Stimulated activated CD4-positive, alpha-beta T cell treated with anti-CD3 and anti-CD28 coated beads, Interleukin-1b, Interleukin-23, amount 100 ng/mL, for 24 hours (primary cell): ENCODE data around the gene PPARD.
"Not testable (repeated sequence)": the region's sequence is repeated elsewhere in the genome, so short reads cannot be mapped to it uniquely, and the experiment has no call there.

Experiments
- DNase-seq, 4 experiments: peaks; one replicate each; pipeline ENCODE4 v3.0.0-alpha.2; 2020; ENCODE audit warnings: low read depth in 4 of 4, low spot score in 1 of 4

Gene PPARD

GRCh38 chr6:35342258-35343091, at the start of gene PPARD:
Gene PPARD, plus strand, starts transcription at chr6:35342558. Its CDS starts 68,530 bp downstream, at chr6:35411088.
- peak; percentile 96 to 98 (median 96) for DNase-seq

DNA sequence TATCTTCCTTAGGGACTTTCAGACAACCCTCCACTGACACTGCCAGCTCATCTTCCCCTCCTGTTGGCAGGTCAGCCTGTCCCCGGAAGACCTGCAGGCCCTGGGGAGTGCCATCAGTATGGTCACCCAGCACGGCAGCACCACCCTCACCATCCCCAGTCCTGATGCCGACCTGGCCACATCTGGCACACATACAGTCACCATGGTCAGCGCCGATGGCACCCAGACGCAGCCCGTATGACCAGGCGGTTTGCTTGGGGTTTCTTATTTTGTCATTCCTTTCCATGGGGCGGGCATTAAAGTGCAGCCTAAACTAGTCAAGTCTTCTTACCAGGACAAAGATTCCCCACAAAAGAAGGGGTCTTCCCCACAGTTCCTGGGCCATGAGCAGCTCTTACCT, 48.7 kb upstream of the PPARD start:
- no peak for DNase-seq

GRCh38 chr6:35294308-35294945, 47.9 kb upstream of the PPARD start:
- peak in 1 of 4 experiments; percentile 31 for DNase-seq

GRCh38 chr6:35295036-35295435, 47.3 kb upstream of the PPARD start:
- no peak for DNase-seq

- no peak for DNase-seq
These were observed 46.6 kb upstream of the PPARD start for GRCh38 chr6:35295521-35296315.

DNA sequence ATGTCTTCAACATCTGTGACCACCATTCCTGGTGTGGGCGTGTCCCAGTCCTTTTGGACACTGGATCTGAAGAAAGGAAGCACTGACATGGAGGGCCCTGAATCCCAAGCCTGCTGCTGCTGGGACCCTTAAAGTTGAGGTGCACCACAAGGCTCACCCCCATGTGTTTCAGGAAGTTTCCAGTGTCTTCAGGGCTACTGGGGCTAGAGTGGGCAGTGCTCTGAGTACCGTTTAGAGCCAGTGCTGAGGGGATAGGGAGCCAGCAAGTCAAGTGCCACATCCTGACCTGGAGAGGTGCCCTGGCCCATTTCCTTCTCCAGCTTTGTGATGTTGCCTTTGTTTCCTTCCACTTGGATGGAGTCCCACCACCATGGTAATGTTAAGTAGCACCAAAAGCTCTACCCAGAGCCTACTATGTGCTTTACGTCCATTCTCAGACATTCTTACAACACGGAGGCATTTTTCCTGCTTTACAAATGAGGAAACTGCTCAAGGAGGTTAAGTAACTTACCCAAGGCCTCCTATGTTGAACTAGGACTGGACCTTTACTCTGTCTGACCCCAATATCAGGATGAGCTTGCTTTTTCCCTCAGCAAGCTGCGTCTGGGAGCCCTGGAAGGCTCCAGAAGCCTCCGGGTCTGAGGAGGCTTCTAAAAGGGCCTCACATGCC, 45.3 kb upstream of the PPARD start:
- no peak for DNase-seq

GRCh38 chr6:35297601-35298481, 44.5 kb upstream of the PPARD start, which contains the start of gene DEF6:
Gene DEF6, plus strand, starts transcription at chr6:35297818. Its CDS starts 39 bp downstream, at chr6:35297857.
- DNase-seq: peak; percentile 59 to 79 (median 73)

DNA sequence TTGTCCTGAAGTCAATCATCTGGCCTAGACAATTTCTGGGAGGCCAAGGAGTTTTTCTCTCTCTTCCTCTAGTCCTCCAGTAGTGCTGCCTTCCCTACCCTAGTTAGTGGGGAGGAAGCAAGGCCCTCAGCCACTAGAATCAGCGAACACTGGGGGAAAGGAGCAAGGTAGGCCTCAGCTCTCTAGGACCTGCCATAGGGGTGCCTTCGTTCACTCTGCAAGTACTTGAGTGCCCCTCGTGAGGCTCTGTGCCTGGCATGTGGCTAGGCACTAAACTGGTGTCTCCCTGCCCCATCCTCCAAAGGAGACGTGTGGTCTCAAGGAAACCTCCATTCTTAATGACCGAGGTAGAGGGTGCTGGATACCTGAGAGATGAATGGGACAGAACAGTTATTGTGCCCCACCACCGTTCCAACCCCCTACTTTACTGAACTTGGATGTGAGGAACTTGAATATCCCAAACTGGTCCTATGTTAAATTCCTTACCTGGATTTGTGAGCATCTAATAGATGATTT, 43.7 kb upstream of the PPARD start:
- no peak for DNase-seq

- no peak for DNase-seq
These were observed 42.7 kb upstream of the PPARD start for GRCh38 chr6:35299674-35300073.

- no peak for DNase-seq
These were observed 41.5 kb upstream of the PPARD start for GRCh38 chr6:35300848-35301247.

GRCh38 chr6:35302604-35303241, 39.6 kb upstream of the PPARD start:
- peak; percentile 53 to 85 (median 68) for DNase-seq

GRCh38 chr6:35304299-35304698, 38.1 kb upstream of the PPARD start:
- DNase-seq: no peak

DNA sequence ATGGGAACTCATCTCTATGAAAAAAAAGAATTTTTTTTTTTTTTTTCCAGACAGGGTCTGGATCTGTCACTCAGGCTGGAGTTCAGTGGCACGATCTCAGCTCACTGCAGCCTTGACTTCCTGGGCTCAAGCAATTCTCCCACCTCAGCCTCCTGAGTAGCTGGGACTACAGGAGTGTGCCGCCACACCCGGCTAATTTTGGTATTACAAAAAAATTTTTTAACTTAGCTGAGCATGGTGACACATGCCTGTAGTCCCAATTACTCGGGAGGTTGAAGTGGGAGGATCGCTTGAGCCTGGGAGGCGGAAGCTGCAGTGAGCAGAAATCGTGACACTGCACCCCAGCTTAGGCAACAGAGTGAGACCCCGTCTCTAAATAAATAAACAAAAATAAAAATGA, 37.2 kb upstream of the PPARD start:
- DNase-seq: no peak

DNA sequence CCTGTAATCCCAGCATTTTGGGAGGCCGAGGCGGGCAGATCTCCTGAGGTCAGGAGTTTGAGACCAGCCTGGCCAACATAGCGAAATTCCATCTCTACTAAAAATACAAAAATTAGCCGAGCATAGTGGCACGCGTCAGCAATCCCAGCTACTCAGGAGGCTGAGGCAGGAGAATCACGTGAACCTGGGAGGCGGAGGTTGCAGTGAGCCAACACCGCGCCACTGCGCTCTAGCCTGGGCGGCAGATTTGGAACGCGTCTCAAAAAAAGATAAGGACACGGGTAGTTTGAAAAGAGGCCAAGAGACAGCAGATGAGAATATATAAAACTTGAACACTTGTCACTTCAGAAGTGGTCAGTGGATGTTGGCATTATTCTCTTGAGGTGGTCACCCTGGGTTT, 35.2 kb upstream of the PPARD start:
- DNase-seq: not testable (repeated sequence)

- DNase-seq: not testable (repeated sequence)
These were observed 33.8 kb upstream of the PPARD start for GRCh38 chr6:35308543-35308942.

GRCh38 chr6:35309611-35310264, 32.6 kb upstream of the PPARD start:
- DNase-seq: no peak

DNA sequence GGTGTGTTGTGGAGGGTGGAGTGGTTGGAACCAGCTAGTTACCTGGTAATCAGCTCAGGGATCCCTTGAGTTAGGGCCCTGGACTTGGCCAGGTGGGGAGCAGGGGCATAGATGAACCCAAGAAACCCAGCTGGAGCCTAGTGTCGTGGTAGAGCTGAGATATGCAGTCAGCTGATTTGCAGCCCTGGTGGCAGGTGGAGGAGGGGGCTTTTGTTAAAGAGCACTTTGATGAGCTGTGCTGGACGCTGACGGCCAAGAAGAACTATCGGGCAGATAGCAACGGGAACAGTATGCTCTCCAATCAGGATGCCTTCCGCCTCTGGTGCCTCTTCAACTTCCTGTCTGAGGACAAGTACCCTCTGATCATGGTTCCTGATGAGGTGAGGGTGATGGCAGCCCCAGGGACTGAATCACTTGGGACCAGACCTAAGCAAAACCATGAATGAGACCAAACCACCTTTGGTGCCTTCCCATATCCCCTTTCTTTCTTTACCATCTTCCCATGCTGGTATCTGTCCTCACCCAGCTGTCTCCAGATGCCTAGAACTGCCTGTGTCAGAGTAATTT, 32.0 kb upstream of the PPARD start:
- DNase-seq: no peak

DNA sequence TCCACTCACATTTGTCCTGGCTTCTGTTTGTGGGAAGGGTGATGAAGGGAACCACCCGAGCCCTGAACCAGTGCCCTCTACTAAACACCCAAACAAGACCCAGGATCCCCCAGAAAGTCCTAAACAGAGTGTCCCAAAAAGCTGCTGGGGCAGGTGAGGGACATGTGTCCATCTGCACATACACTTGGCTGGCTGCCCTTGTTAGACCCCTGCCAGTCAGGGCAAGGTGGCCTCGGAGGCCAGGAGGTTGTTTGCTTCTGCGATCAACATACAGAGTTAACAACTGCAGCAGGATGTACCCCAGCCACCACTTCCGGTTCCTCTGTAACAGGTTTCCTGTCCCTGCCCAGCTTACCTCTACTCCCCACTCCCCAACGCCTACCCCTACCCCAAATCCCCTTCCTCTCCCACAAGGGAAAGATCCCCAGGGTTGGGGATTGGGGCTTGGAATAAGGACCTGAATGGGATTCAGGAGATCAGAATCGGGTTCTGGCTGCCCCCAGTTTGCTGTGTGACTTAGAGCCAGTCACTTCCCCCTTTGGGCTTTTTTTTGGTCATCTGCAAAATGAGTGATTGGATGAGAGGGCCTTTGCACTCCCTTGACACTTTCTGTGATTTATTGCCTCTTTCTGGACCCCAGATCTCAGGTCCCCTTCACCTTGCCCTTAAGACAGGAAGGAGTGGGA, 30.8 kb upstream of the PPARD start:
- DNase-seq: no peak
